H1 (cell line): Measurements from ENCODE around the gene LGI4. TPM values are rescaled to one million over a fixed set of nuclear protein-coding genes. Genes with fewer than 3 reads are reported as not detected.

Experiments
- CTCF ChIA-PET: fragments of 300-600 bp; sonication (Branson Sonifier 250); formaldehyde crosslinking; loops from one replicate; lab custom pipeline; 2021; ENCODE audit not compliant: partially characterized antibody; lab: Charles Lee
- POLR2A ChIA-PET: fragments of 300-600 bp; sonication (Branson Sonifier 250); formaldehyde crosslinking; loops from one replicate; lab custom pipeline; 2021; ENCODE audit warnings: inconsistent platforms; ENCODE audit not compliant: partially characterized antibody; lab: Charles Lee
- DNase-seq, 2 experiments: peaks; one replicate each; pipeline versions ENCODE4 v3.0.0 to v3.0.0-alpha.2; 2010 to 2022; ENCODE audit warnings: low spot score in 2 of 2, low read depth in 1 of 2, mixed read lengths in 1 of 2
- FAIRE-seq: peaks from 2 replicates; lab custom pipeline; 2011; peaks lifted over from hg19 to GRCh38; lab: Jason Lieb, UNC
- H2AFZ ChIP-seq: 2 replicates; pipeline ENCODE4 v1.8.1; 2012; ENCODE audit warnings: low read length, inconsistent platforms
- H2AK5ac ChIP-seq: 2 replicates; pipeline ENCODE4 v1.6.1; 2013; ENCODE audit warnings: low read depth, low read length
- H2BK120ac ChIP-seq: replicated peaks from 2 replicates; pipeline ENCODE3; 2013; ENCODE audit warnings: low read depth, low read length, inconsistent platforms
- H2BK12ac ChIP-seq: 2 replicates; pipeline ENCODE4 v1.6.1; 2013; ENCODE audit warnings: low read depth, low read length
- H2BK15ac ChIP-seq: 2 replicates; pipeline ENCODE4 v1.6.1; 2013; ENCODE audit warnings: low read length
- H2BK20ac ChIP-seq: 2 replicates; pipeline ENCODE4 v1.6.1; 2013; ENCODE audit warnings: low read length
- H2BK5ac ChIP-seq: 2 replicates; pipeline ENCODE4 v1.6.1; 2013; ENCODE audit warnings: low read depth, low read length
- H3K14ac ChIP-seq: 2 replicates; pipeline ENCODE4 v1.6.1; 2013; ENCODE audit warnings: inconsistent platforms; ENCODE audit not compliant: insufficient read length
- H3K18ac ChIP-seq: 2 replicates; pipeline ENCODE4 v1.6.1; 2013; ENCODE audit warnings: low read length; ENCODE audit errors: extremely low read depth
- H3K23ac ChIP-seq: 2 replicates; pipeline ENCODE4 v1.6.1; 2013; ENCODE audit warnings: inconsistent platforms; ENCODE audit not compliant: insufficient read length
- H3K23me2 ChIP-seq: 2 replicates; pipeline ENCODE4 v1.6.1; 2013; ENCODE audit warnings: low read depth, low read length
- H3K27ac ChIP-seq: 2 replicates; pipeline ENCODE4 v1.6.1; 2011; ENCODE audit warnings: low read depth, low read length, inconsistent platforms
- H3K27me3 ChIP-seq, 4 experiments: replicated peaks in 1 of 4; 1 replicate in 1 of 4; 2 replicates in 3 of 4; pipeline versions ENCODE4 v1.6.1 to v1.8.1; 2011 to 2013; ENCODE audit warnings: low read length in 3 of 4, mild to moderate bottlenecking in 3 of 4, inconsistent platforms in 2 of 4, mixed read lengths in 2 of 4, moderate library complexity in 1 of 4; ENCODE audit not compliant: control insufficient read depth in 3 of 4, insufficient read depth in 3 of 4; ENCODE audit errors: extremely low read depth in 1 of 4
- H3K36me3 ChIP-seq, 4 experiments: 2 replicates each; pipeline versions ENCODE4 v1.6.1 to v1.8.1; 2011 to 2013; ENCODE audit warnings: mild to moderate bottlenecking in 4 of 4, low read length in 3 of 4, moderate library complexity in 2 of 4, control low read depth in 1 of 4, inconsistent platforms in 1 of 4; ENCODE audit not compliant: insufficient read depth in 4 of 4, control insufficient read depth in 2 of 4
- H3K4ac ChIP-seq: replicated peaks from 2 replicates; pipeline ENCODE3; 2013; ENCODE audit warnings: low read length, low read depth, mixed read lengths, inconsistent platforms; ENCODE audit not compliant: insufficient read length
- H3K4me1 ChIP-seq, 4 experiments: replicated peaks in 1 of 4; 1 replicate in 1 of 4; 2 replicates in 3 of 4; pipeline versions ENCODE4 v1.6.1 to v1.8.1; 2011 to 2013; ENCODE audit warnings: low read length in 3 of 4, inconsistent platforms in 2 of 4, mixed read lengths in 1 of 4; ENCODE audit not compliant: insufficient read depth in 4 of 4, control insufficient read depth in 3 of 4
- H3K4me2 ChIP-seq, 2 experiments: 2 replicates each; pipeline versions ENCODE4 v1.6.1 to v1.8.1; 2011 to 2013; ENCODE audit warnings: low read depth in 2 of 2, low read length in 2 of 2, control low read depth in 1 of 2, inconsistent platforms in 1 of 2, mild to moderate bottlenecking in 1 of 2; ENCODE audit not compliant: insufficient read depth in 1 of 2
- H3K4me3 ChIP-seq, 4 experiments: fragments of 200-600, 300-600 bp in 1 of 4; sonication (generic), shearing (Covaris generic), sonication (Bioruptor Twin) in 1 of 4; 2 replicates each; pipeline versions ENCODE4 v1.5.1 to v1.8.1; 2011 to 2016; ENCODE audit warnings: low read length in 4 of 4, low read depth in 3 of 4, control low read depth in 2 of 4, inconsistent platforms in 2 of 4, mild to moderate bottlenecking in 2 of 4, mixed read lengths in 1 of 4, moderate library complexity in 1 of 4; ENCODE audit not compliant: insufficient read depth in 2 of 4; ENCODE audit errors: extremely low read depth in 1 of 4
- H3K56ac ChIP-seq: replicated peaks from 2 replicates; pipeline ENCODE3; 2013; ENCODE audit warnings: low read depth, mild to moderate bottlenecking, mixed read lengths, low read length, inconsistent platforms; ENCODE audit not compliant: insufficient read length
- H3K79me1 ChIP-seq: 2 replicates; pipeline ENCODE4 v1.6.1; 2013; ENCODE audit warnings: low read depth, low read length, control low read depth
- H3K79me2 ChIP-seq, 2 experiments: 2 replicates each; pipeline versions ENCODE4 v1.6.1 to v1.8.1; 2012 to 2013; ENCODE audit warnings: low read length in 2 of 2, mild to moderate bottlenecking in 2 of 2, inconsistent platforms in 1 of 2; ENCODE audit not compliant: insufficient read depth in 2 of 2, control insufficient read depth in 1 of 2
- H3K9ac ChIP-seq, 4 experiments: replicated peaks in 1 of 4; 1 replicate in 1 of 4; 2 replicates in 3 of 4; pipeline versions ENCODE4 v1.6.1 to v1.8.1; 2011 to 2013; ENCODE audit warnings: low read depth in 3 of 4, low read length in 3 of 4, control low read depth in 2 of 4, mild to moderate bottlenecking in 2 of 4, moderate library complexity in 2 of 4, inconsistent platforms in 1 of 4; ENCODE audit errors: extremely low read depth in 1 of 4
- H3K9me3 ChIP-seq, 2 experiments: 2 replicates each; pipeline versions ENCODE4 v1.6.1 to v1.8.1; 2012 to 2013; ENCODE audit warnings: mild to moderate bottlenecking in 2 of 2, moderate library complexity in 2 of 2, control low read depth in 1 of 2, inconsistent platforms in 1 of 2, low read depth in 1 of 2, low read length in 1 of 2, mixed read lengths in 1 of 2; ENCODE audit not compliant: insufficient read depth in 2 of 2
- H4K20me1 ChIP-seq, 2 experiments: replicated peaks in 1 of 2; 2 replicates each; pipeline versions ENCODE3 to v1.8.1; 2011 to 2013; ENCODE audit warnings: inconsistent platforms in 2 of 2, low read length in 2 of 2, mild to moderate bottlenecking in 1 of 2; ENCODE audit not compliant: insufficient read depth in 2 of 2, control insufficient read depth in 1 of 2
- H4K5ac ChIP-seq: 2 replicates; pipeline ENCODE4 v1.6.1; 2013; ENCODE audit warnings: low read length, low read depth, mixed read lengths, inconsistent platforms; ENCODE audit not compliant: insufficient read length
- H4K8ac ChIP-seq: 2 replicates; pipeline ENCODE4 v1.8.0; 2013; ENCODE audit warnings: mild to moderate bottlenecking, moderate library complexity, low read length, inconsistent platforms; ENCODE audit not compliant: insufficient read depth; ENCODE audit errors: extremely low read depth
- H4K91ac ChIP-seq: replicated peaks from 2 replicates; pipeline ENCODE3; 2013; ENCODE audit warnings: low read length, mixed read lengths, inconsistent platforms; ENCODE audit not compliant: insufficient read length
- CBX8 ChIP-seq: fragments of 300-800, 300-1000 bp; sonication (generic); IDR thresholded peaks from 2 replicates; pipeline ENCODE4 v1.7.1; 2016; ENCODE audit warnings: low read depth, low read length, borderline replicate concordance
- JUN ChIP-seq: IDR thresholded peaks from 2 replicates; pipeline ENCODE4 v1.6.1; 2011; ENCODE audit warnings: low read depth, mild to moderate bottlenecking, improper control_type of control experiment, low read length
- KDM1A ChIP-seq: fragments of 200-600, 300-600 bp; sonication (generic); IDR thresholded peaks from 2 replicates; pipeline ENCODE4 v1.7.1; 2016; ENCODE audit warnings: mild to moderate bottlenecking, low read length, borderline replicate concordance
- POU5F1 ChIP-seq: IDR thresholded peaks from 2 replicates; pipeline ENCODE4 v1.6.1; 2011; ENCODE audit warnings: low read depth, mild to moderate bottlenecking, low read length, moderate library complexity
- SAP30 ChIP-seq: fragments of 300-600 bp; sonication (generic); IDR thresholded peaks from 2 replicates; pipeline ENCODE4 v1.7.1; 2012; ENCODE audit warnings: low read length, moderate library complexity, mild to moderate bottlenecking, inconsistent platforms; ENCODE audit not compliant: insufficient read depth, insufficient replicate concordance
- SIX5 ChIP-seq: IDR thresholded peaks from 2 replicates; pipeline ENCODE4 v1.6.1; 2011; ENCODE audit warnings: mild to moderate bottlenecking, low read depth, low read length
- SP4 ChIP-seq: IDR thresholded peaks from 2 replicates; pipeline ENCODE4 v1.6.1; 2012; ENCODE audit warnings: low read length, inconsistent platforms
- TEAD4 ChIP-seq: IDR thresholded peaks from 2 replicates; pipeline ENCODE4 v1.6.1; 2012; ENCODE audit warnings: low read depth, low read length, inconsistent platforms, mixed read lengths
- WGBS, 2 experiments: shearing (Covaris generic) in 1 of 2; methylation state at CpG; one replicate each; pipeline versions ENCODE4 v1.1.6 to v1.1.7; 2013 to 2015; ENCODE audit warnings: low lambda C conversion rate in 2 of 2, mixed read lengths in 2 of 2, inconsistent platforms in 1 of 2, low coverage in 1 of 2, missing lambda C conversion rate in 1 of 2; ENCODE audit not compliant: insufficient replicate concordance in 2 of 2, insufficient coverage in 1 of 2, insufficient read length in 1 of 2; ENCODE audit errors: extremely low coverage in 1 of 2, missing lambda C conversion rate in 1 of 2; 5-methylcytosine and 5-hydroxymethylcytosine counted together
- polyA plus RNA-seq, 7 experiments: library from polyadenylated mRNA; depleted of rRNA in 3 of 7; stranded (reverse) in 5 of 7; unstranded in 2 of 7; fragments of >200 nt in 5 of 7; fragments of 200-250 nt in 2 of 7; gene quantifications; 1 replicate in 5 of 7; 2 replicates in 1 of 7; 4 replicates in 1 of 7; pipeline versions ENCODE4 v1.2.1 to v1.2.3, GENCODE V29; 2011 to 2013; ENCODE audit warnings: missing spikeins in 2 of 7, mixed read lengths in 2 of 7
- total RNA-seq: library from RNA; stranded (reverse); fragmentation: NEBNext Ultra II Directional; extraction: Animal tissue kit (Norgen Biotek cat#: 25700); gene quantifications from 2 replicates; pipeline ENCODE4 v1.2.1, GENCODE V29; 2021
- TF ChIP-seq, protein P1 (sequence below): IDR thresholded peaks from 2 replicates; pipeline ENCODE4 v1.6.1; 2011; ENCODE audit warnings: low read depth, mild to moderate bottlenecking, low read length; ENCODE audit not compliant: insufficient read depth

The LGI4 gene
- total and polyA plus RNA-seq, 2 of the 8 experiments (the other 6 are each of a cell fraction or from before 2014, with no cell fraction given): 2.0 to 8.2 TPM

DNA sequence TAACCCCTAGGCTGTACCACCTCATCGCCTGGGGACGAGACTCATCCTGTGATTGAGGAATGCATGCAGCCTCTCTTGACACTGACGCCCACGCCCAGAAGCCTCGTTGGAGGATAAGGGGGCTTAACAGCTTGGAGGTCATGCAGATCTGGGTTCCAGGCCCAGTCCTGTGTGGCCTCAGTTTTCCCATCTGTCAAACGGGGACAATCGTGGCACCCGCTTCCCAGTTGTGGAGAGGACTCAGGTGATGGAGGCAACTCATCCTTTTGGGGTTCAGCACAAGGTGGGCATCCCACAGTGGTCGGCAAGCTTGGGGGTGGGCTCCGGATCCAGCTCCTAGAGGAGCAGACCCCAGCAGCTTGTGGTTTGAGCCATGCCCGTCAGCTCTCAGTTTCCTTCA, 1.4 kb upstream of the LGI4 start:
- CTCF ChIA-PET: interaction anchor here (0.6 to 10.2 kb wide), 44 partner anchors 9 to 725 kb away, joined by 3 to 154 read pairs (median 5); partner anchors contain the start of genes FXYD3, FXYD5 and HPN
- H3K4me1 ChIP-seq: peaks cover 3 to 23% (median 18%) of the 10 kb centered on the region in 4 experiments; a peak in 6 of 7 replicates
- no peak overlapping the region for H3K18ac ChIP-seq
- no peak overlapping the region for H4K5ac ChIP-seq
- H2BK20ac ChIP-seq: no peak overlapping the region
- H2AFZ ChIP-seq: no peak overlapping the region
- peaks cover 0 to 3% (median 1%) of the 10 kb centered on the region in 4 experiments; a peak in 3 of 7 replicates for H3K27me3 ChIP-seq
- DNase-seq (no peak), FAIRE-seq (no peak)
- no peak overlapping the region for H3K27ac ChIP-seq
- no peak overlapping the region for H2BK120ac ChIP-seq
- TF ChIP-seq SIX5 (no peak), CBX8 (no peak), SP4 (no peak), POU5F1 (no peak), SAP30 (no peak), KDM1A (no peak), TEAD4 (no peak), JUN (no peak)
- TF ChIP-seq, protein P1, sequence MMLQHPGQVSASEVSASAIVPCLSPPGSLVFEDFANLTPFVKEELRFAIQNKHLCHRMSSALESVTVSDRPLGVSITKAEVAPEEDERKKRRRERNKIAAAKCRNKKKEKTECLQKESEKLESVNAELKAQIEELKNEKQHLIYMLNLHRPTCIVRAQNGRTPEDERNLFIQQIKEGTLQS: no peak
- TF ChIP-seq, all 59 proteins: peak for 0
- H4K8ac ChIP-seq: no peak overlapping the region
- H3K56ac ChIP-seq: no peak overlapping the region
- H3K14ac ChIP-seq: no peak overlapping the region
- H3K79me1 ChIP-seq: no peaks in the 10 kb centered on the region
- WGBS, 2 experiments: 83% methylated on average over 11 of the region's 11 CpGs; no CpG with 5 or more reads in 1 of the 2 experiments
- no peak overlapping the region for H3K4ac ChIP-seq
- H3K23ac ChIP-seq: no peak overlapping the region
- no peaks in the 10 kb centered on the region for H4K20me1 ChIP-seq
- no peak overlapping the region for H2BK5ac ChIP-seq
- peaks cover 6% of the 10 kb centered on the region for H3K23me2 ChIP-seq
- no peak overlapping the region for H2AK5ac ChIP-seq
- H2BK15ac ChIP-seq: no peak overlapping the region
- no peak overlapping the region for H3K4me2 ChIP-seq
- H2BK12ac ChIP-seq: no peak overlapping the region
- no peak overlapping the region for H3K9ac ChIP-seq
- no peak overlapping the region for H4K91ac ChIP-seq
- no peak overlapping the region for H3K4me3 ChIP-seq
- H3K9me3 ChIP-seq: no peaks in the 10 kb centered on the region
- no peaks in the 10 kb centered on the region for H3K36me3 ChIP-seq
- POLR2A ChIA-PET: interaction anchor here (0.9 to 2.8 kb wide), 15 partner anchors 10 to 92 kb away, joined by 3 to 9 read pairs (median 3); no protein-coding TSS in a partner anchor
- no peaks in the 10 kb centered on the region for H3K79me2 ChIP-seq
